A549 (cell line): ENCODE results near the gene TTC33. TPM values are rescaled to one million over a fixed set of nuclear protein-coding genes. Genes with fewer than 3 reads are reported as not detected.

ENCODE experiments used
- ATAC-seq, 2 experiments: fragments of 200-7000 bp in 1 of 2; fragments of >200 bp in 1 of 2; cut with Nextera tagmentation in 1 of 2; cut with Tn5 transposase in 1 of 2; 3 replicates each; pipeline versions ENCODE4 v1.8.0 to v1.9.1; 2018 to 2020; ENCODE audit warnings: mild to moderate bottlenecking in 1 of 2, moderate library complexity in 1 of 2
- CTCF ChIA-PET: fragments of 300-600 bp; sonication (Branson Sonifier 250); formaldehyde crosslinking; extraction: SDS; loops from one replicate; lab custom pipeline; 2021; ENCODE audit warnings: antibody characterized with exemption, inconsistent platforms; lab: Yijun Ruan, JAX
- POLR2A ChIA-PET: fragments of 350-600 bp; formaldehyde crosslinking; extraction: SDS; loops from one replicate; lab custom pipeline; 2021; ENCODE audit warnings: antibody characterized with exemption, inconsistent platforms; lab: Yijun Ruan, JAX
- DNase-seq, 2 experiments: peaks; one replicate each; pipeline versions ENCODE4 v3.0.0 to v3.0.0-alpha.2; 2011 to 2016; ENCODE audit warnings: low read depth in 1 of 2, low spot score in 1 of 2
- FAIRE-seq: peaks from 2 replicates; lab custom pipeline; 2011; peaks lifted over from hg19 to GRCh38; lab: Jason Lieb, UNC
- H3K27ac ChIP-seq, 2 experiments: fragments of >200 bp; sonication (Bioruptor Twin); formaldehyde crosslinking; 3 replicates each; pipeline ENCODE4 v1.5.1; 2016 to 2017
- H3K4me1 ChIP-seq: fragments of >200 bp; sonication (Bioruptor Twin); formaldehyde crosslinking; 3 replicates; pipeline ENCODE4 v1.6.1; 2016
- H3K4me2 ChIP-seq: fragments of >200 bp; sonication (Bioruptor Twin); formaldehyde crosslinking; 3 replicates; pipeline ENCODE4 v1.6.1; 2016
- H3K4me3 ChIP-seq: fragments of >200 bp; sonication (Bioruptor Twin); formaldehyde crosslinking; 3 replicates; pipeline ENCODE4 v1.5.1; 2016
- H3K9me3 ChIP-seq: fragments of >200 bp; sonication (Bioruptor Twin); formaldehyde crosslinking; 3 replicates; pipeline ENCODE4 v1.6.1; 2016
- CBX2 ChIP-seq: fragments of 200-600 bp; sonication (generic); IDR thresholded peaks from 2 replicates; pipeline ENCODE4 v1.6.1; 2016; ENCODE audit warnings: low read depth, mild to moderate bottlenecking, borderline replicate concordance
- CBX8 ChIP-seq: fragments of 200-600 bp; sonication (generic); IDR thresholded peaks from 2 replicates; pipeline ENCODE4 v1.6.1; 2016
- ESRRA ChIP-seq: fragments of 150-350 bp; IDR thresholded peaks from 2 replicates; pipeline ENCODE4 v1.6.1; 2014; ENCODE audit warnings: mild to moderate bottlenecking, low read length, borderline replicate concordance
- FOXS1 ChIP-seq: fragments of 250-450 bp; sonication (Bioruptor Pico); IDR thresholded peaks from 2 replicates; pipeline ENCODE4 v1.5.0; 2020; ENCODE audit warnings: mild to moderate bottlenecking, moderate library complexity
- GATA3 ChIP-seq: IDR thresholded peaks from 2 replicates; pipeline ENCODE4 v1.6.1; 2012; ENCODE audit warnings: borderline replicate concordance
- HDAC2 ChIP-seq: fragments of 200-600 bp; sonication (generic); IDR thresholded peaks from 2 replicates; pipeline ENCODE4 v1.6.1; 2016
- HOXA7 ChIP-seq: fragments of 250-450 bp; sonication (Bioruptor Pico); IDR thresholded peaks from 2 replicates; pipeline ENCODE4 v1.5.0; 2020; ENCODE audit warnings: mild to moderate bottlenecking, moderate library complexity
- HOXB13 ChIP-seq: fragments of 250-450 bp; sonication (Bioruptor Pico); IDR thresholded peaks from 2 replicates; pipeline ENCODE4 v1.5.0; 2020; ENCODE audit warnings: low read depth, mild to moderate bottlenecking, moderate library complexity
- HOXB5 ChIP-seq: fragments of 250-450 bp; sonication (Bioruptor Pico); IDR thresholded peaks from 2 replicates; pipeline ENCODE4 v1.5.0; 2020; ENCODE audit warnings: mild to moderate bottlenecking, moderate library complexity
- JUN ChIP-seq, 2 experiments: fragments of >200 bp; sonication (Bioruptor Twin); formaldehyde crosslinking; IDR thresholded peaks; 2 replicates in 1 of 2; 3 replicates in 1 of 2; pipeline ENCODE4 v1.6.1; 2016 to 2017
- KDM1A ChIP-seq: fragments of 200-600 bp; sonication (generic); IDR thresholded peaks from 2 replicates; pipeline ENCODE4 v1.6.1; 2016; ENCODE audit warnings: low read depth, mild to moderate bottlenecking
- MAZ ChIP-seq: fragments of 150-350 bp; IDR thresholded peaks from 2 replicates; pipeline ENCODE4 v1.6.1; 2014; ENCODE audit warnings: antibody characterized with exemption, low read depth, low read length, borderline replicate concordance
- POLR2A ChIP-seq: IDR thresholded peaks from 2 replicates; pipeline ENCODE4 v1.6.1; 2012; ENCODE audit warnings: mild to moderate bottlenecking, low read length
- POLR2AphosphoS2 ChIP-seq: conservative IDR thresholded peaks from 2 replicates; pipeline ENCODE4 v1.6.1; 2012; ENCODE audit warnings: low read length, improper control_type of control experiment, inconsistent platforms
- RCOR1 ChIP-seq: fragments of 150-350 bp; IDR thresholded peaks from 2 replicates; pipeline ENCODE4 v1.6.1; 2014; ENCODE audit warnings: antibody characterized with exemption, low read length, low read depth
- RNF2 ChIP-seq: fragments of 200-600 bp; sonication (generic); IDR thresholded peaks from 2 replicates; pipeline ENCODE4 v1.6.1; 2016; ENCODE audit warnings: low read depth, mild to moderate bottlenecking, antibody characterized with exemption, moderate library complexity, borderline replicate concordance
- SMC3 ChIP-seq: fragments of >200 bp; sonication (Bioruptor Twin); formaldehyde crosslinking; IDR thresholded peaks from 3 replicates; pipeline ENCODE4 v1.6.1; 2018; ENCODE audit warnings: inconsistent platforms
- TP53 ChIP-seq: fragments of 250-450 bp; sonication (Bioruptor Pico); IDR thresholded peaks from 2 replicates; pipeline ENCODE4 v1.5.0; 2021; ENCODE audit warnings: mild to moderate bottlenecking, moderate library complexity
- ZNF302 ChIP-seq: fragments of 250-450 bp; sonication (Bioruptor Pico); IDR thresholded peaks from 2 replicates; pipeline ENCODE4 v1.9.0; 2021; ENCODE audit warnings: inconsistent platforms, mild to moderate bottlenecking, moderate library complexity
- WGBS: methylation state at CpG from one replicate; pipeline ENCODE4 v1.1.6; 2017; ENCODE audit errors: missing lambda C conversion rate; 5-methylcytosine and 5-hydroxymethylcytosine counted together
- polyA plus RNA-seq, 4 experiments: library from polyadenylated mRNA; depleted of rRNA in 3 of 4; stranded (reverse); fragments of >200 nt; fragmentation: RNase III in 1 of 4; extraction: RNeasy Plus Mini Kit Qiagen cat#74134 plus additional on column Dnase treatment in 1 of 4; gene quantifications; 2 replicates in 3 of 4; 3 replicates in 1 of 4; pipeline ENCODE4 v1.2.3, GENCODE V29; 2011 to 2017
- TF ChIP-seq, protein P1 (sequence below): fragments of 450-650 bp; IDR thresholded peaks from 2 replicates; pipeline ENCODE4 v1.6.1; 2014; ENCODE audit warnings: antibody characterized with exemption
- TF ChIP-seq, protein P2 (sequence below): fragments of 250-450 bp; sonication (Bioruptor Pico); IDR thresholded peaks from 2 replicates; pipeline ENCODE4 v1.5.0; 2020; ENCODE audit warnings: low read depth, mild to moderate bottlenecking, moderate library complexity
- TF ChIP-seq, protein P3 (sequence below): fragments of 250-450 bp; sonication (Bioruptor Pico); IDR thresholded peaks from 2 replicates; pipeline ENCODE4 v1.5.0; 2021; ENCODE audit warnings: mild to moderate bottlenecking, moderate library complexity, borderline replicate concordance
- TF ChIP-seq, protein P4 (sequence below): IDR thresholded peaks from 2 replicates; pipeline ENCODE4 v1.6.1; 2012
- TF ChIP-seq, protein P5 (sequence below): fragments of 200-600 bp; sonication (generic); IDR thresholded peaks from 2 replicates; pipeline ENCODE4 v1.6.1; 2016; ENCODE audit warnings: antibody characterized with exemption, mild to moderate bottlenecking, moderate library complexity

Gene TTC33
- polyA plus RNA-seq, 2 of the 4 experiments (the other 2 are of a cell fraction) = 17.1 to 19.8 TPM

DNA sequence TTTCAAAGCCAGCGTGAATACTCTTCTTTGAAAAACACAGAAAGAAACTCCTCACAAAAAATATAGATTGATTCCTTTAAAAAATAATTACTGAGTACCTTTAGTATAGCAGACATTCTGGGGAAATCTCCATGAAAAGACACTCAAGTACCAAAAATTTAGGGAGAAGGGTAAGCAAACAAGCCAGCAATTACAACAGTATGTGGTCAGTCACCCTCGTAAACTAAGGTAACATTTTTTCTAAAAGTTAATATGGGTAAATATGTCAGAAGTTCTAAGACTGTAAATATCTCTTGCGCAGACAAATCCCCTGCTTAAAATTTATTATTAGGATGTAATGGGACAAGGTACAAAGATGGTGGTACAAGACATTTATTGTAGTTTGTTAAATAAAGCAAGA, 178.0 kb downstream of the TTC33 start:
- Histone ChIP-seq H3K9me3 (no peaks in the 10 kb centered on the region), H3K4me2 (no peak overlapping the region), H3K4me3 (no peak overlapping the region), H3K27ac (no peak overlapping the region), H3K4me1 (peaks cover 3% of the 10 kb centered on the region; the same call in 1 of the 3 replicates)
- ChIA-PET POLR2A (no interaction called here), CTCF (no interaction called here)
- 64% methylated on average over 3 of the region's 3 CpGs for WGBS
- no peak for ATAC-seq
- no peak for FAIRE-seq
- no peak for DNase-seq
- no peak for TF ChIP-seq GATA3
- TF ChIP-seq MAZ = no peak
- TF ChIP-seq SMC3 = no peak
- TF ChIP-seq, protein P1, sequence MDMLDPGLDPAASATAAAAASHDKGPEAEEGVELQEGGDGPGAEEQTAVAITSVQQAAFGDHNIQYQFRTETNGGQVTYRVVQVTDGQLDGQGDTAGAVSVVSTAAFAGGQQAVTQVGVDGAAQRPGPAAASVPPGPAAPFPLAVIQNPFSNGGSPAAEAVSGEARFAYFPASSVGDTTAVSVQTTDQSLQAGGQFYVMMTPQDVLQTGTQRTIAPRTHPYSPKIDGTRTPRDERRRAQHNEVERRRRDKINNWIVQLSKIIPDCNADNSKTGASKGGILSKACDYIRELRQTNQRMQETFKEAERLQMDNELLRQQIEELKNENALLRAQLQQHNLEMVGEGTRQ = no peak
- no peak for TF ChIP-seq POLR2A
- TF ChIP-seq, protein P2, sequence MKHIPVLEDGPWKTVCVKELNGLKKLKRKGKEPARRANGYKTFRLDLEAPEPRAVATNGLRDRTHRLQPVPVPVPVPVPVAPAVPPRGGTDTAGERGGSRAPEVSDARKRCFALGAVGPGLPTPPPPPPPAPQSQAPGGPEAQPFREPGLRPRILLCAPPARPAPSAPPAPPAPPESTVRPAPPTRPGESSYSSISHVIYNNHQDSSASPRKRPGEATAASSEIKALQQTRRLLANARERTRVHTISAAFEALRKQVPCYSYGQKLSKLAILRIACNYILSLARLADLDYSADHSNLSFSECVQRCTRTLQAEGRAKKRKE = no peak
- TF ChIP-seq, protein P3, sequence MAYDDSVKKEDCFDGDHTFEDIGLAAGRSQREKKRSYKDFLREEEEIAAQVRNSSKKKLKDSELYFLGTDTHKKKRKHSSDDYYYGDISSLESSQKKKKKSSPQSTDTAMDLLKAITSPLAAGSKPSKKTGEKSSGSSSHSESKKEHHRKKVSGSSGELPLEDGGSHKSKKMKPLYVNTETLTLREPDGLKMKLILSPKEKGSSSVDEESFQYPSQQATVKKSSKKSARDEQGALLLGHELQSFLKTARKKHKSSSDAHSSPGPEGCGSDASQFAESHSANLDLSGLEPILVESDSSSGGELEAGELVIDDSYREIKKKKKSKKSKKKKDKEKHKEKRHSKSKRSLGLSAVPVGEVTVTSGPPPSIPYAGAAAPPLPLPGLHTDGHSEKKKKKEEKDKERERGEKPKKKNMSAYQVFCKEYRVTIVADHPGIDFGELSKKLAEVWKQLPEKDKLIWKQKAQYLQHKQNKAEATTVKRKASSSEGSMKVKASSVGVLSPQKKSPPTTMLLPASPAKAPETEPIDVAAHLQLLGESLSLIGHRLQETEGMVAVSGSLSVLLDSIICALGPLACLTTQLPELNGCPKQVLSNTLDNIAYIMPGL (CRISPR knock-in tag) = no peak
- no peak for TF ChIP-seq HOXB13 (CRISPR knock-in tag)
- no peak for TF ChIP-seq TP53 (CRISPR knock-in tag)
- TF ChIP-seq CBX2 = no peak
- no peak for TF ChIP-seq RNF2
- TF ChIP-seq HOXB5 (CRISPR knock-in tag) = no peak
- no peak for TF ChIP-seq ESRRA
- TF ChIP-seq JUN (IDR thresholded peaks at IDR 0.05) = no peak
- TF ChIP-seq, protein P4, sequence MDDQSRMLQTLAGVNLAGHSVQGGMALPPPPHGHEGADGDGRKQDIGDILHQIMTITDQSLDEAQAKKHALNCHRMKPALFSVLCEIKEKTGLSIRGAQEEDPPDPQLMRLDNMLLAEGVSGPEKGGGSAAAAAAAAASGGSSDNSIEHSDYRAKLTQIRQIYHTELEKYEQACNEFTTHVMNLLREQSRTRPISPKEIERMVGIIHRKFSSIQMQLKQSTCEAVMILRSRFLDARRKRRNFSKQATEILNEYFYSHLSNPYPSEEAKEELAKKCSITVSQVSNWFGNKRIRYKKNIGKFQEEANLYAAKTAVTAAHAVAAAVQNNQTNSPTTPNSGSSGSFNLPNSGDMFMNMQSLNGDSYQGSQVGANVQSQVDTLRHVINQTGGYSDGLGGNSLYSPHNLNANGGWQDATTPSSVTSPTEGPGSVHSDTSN = no peak
- TF ChIP-seq, protein P5, sequence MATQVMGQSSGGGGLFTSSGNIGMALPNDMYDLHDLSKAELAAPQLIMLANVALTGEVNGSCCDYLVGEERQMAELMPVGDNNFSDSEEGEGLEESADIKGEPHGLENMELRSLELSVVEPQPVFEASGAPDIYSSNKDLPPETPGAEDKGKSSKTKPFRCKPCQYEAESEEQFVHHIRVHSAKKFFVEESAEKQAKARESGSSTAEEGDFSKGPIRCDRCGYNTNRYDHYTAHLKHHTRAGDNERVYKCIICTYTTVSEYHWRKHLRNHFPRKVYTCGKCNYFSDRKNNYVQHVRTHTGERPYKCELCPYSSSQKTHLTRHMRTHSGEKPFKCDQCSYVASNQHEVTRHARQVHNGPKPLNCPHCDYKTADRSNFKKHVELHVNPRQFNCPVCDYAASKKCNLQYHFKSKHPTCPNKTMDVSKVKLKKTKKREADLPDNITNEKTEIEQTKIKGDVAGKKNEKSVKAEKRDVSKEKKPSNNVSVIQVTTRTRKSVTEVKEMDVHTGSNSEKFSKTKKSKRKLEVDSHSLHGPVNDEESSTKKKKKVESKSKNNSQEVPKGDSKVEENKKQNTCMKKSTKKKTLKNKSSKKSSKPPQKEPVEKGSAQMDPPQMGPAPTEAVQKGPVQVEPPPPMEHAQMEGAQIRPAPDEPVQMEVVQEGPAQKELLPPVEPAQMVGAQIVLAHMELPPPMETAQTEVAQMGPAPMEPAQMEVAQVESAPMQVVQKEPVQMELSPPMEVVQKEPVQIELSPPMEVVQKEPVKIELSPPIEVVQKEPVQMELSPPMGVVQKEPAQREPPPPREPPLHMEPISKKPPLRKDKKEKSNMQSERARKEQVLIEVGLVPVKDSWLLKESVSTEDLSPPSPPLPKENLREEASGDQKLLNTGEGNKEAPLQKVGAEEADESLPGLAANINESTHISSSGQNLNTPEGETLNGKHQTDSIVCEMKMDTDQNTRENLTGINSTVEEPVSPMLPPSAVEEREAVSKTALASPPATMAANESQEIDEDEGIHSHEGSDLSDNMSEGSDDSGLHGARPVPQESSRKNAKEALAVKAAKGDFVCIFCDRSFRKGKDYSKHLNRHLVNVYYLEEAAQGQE = no peak
- no peak for TF ChIP-seq HDAC2
- TF ChIP-seq RCOR1 = no peak

DNA sequence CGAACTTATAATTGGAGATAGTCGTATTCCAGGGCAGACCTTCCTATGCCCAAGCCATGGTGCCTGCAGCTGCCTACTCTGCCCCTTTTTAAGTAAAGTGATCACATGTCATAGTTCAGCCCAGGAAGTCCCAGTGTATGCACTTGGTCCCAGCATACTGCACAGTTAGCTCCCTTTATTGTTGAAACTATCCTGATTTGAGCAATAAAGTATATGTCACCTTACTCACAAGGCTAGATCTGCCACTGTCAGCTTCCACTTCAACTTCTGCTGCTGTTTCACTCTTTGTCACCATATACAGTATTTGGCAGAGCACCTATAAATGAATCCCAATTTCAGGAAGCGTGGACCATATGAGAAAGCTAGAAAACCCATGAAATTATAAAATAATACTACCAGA, 179.8 kb downstream of the TTC33 start:
- Histone ChIP-seq H3K4me3 (no peak overlapping the region), H3K4me1 (peaks cover 3% of the 10 kb centered on the region; the same call in 2 of the 3 replicates), H3K27ac (no peak overlapping the region; a peak in 1 of 6 replicates)
- CTCF ChIA-PET = no interaction called here
- no peak for TF ChIP-seq FOXS1 (CRISPR knock-in tag)
- TF ChIP-seq KDM1A = no peak
- TF ChIP-seq HOXA7 (CRISPR knock-in tag) = no peak
- TF ChIP-seq, protein P1 = no peak
- TF ChIP-seq POLR2AphosphoS2 = no peak
- TF ChIP-seq RNF2 = no peak
- TF ChIP-seq ZNF302 = no peak
- no peak for TF ChIP-seq CBX2
- no peak for TF ChIP-seq CBX8
- TF ChIP-seq, all 56 proteins: peak for 0
- POLR2A ChIA-PET = no interaction called here
- ATAC-seq (no peak), FAIRE-seq (no peak), DNase-seq (no peak)
- Histone ChIP-seq H3K4me2 (no peak overlapping the region), H3K9me3 (no peaks in the 10 kb centered on the region)
- WGBS = 78% methylated on average over 3 of the region's 3 CpGs
